GM18861 (cell line): ENCODE measurements around the gene FBXO31.

Experiments used
- ATAC-seq: cut with Tn5 transposase; IDR thresholded peaks from one replicate; pipeline ENCODE4 v1.9.1; 2021; ENCODE audit not compliant: unreplicated experiment

Gene FBXO31

DNA sequence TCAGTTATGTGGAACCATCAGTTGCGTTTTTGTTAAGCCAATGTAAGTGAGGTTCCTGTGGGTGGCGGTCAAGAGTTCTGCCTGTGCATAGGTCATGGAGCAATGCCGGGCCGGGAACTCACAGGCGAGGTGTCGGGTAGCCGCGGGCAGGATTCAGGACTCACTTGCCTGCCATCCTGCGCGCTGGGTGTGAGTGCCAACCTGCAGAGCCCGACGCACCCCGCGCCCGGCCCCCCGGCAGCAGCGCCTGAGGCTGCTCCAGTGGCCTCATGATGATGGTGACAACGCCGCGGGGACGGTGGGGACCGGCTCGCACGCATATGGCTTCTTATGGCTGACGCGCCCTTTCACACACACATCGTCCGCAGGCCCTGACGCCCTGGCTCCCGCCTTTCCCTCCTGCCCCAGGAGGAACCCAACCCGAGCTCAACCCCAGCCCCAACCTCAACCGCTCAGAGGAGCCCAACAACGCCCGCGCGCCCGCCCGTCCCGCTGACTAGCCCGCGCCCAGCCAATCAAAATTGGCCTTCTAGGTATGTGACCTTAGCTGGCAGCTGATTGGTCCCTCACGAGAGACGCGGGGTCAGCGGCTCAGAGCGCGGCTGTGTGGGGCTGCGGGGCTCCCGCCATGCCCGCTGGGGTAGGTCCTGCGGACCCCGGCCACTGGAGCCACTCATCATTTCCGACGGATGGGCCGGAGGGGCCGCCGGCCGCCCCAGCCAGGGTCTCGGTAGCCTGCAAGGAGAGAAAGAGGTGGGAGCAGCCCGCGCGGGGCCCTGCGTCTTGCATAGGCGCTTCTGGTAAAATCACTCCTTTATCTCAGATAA, 66.4 kb downstream of the FBXO31 start, which contains the start of gene C16orf95:
TSS of gene C16orf95 (minus strand) at position 470 of the 827 bp plus-strand sequence. CDS start at position 320, 150 bp downstream.
- ATAC-seq = peak; percentile 89

DNA sequence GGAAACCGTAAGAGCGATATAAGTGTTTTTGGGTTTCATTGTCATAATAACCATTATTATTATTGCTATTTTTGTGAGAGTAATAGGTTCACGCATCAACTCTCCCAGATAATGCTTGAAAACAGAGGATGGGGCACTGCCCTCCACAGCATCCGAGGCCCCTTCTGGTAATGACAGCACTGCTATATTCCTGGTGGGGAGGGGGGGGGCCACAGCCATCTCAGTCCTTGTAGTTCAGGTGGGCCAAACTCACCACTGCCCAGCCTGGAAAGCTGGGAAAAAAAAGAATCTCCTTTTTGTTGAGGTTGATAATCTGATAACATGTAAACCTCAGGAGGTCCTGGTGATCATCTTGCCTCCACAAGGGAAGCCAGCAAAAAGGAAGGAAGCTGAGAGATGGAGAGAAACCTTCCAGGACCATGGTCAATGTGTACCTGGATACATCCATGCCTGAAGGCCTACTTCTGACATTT, 67.1 kb downstream of the FBXO31 start:
- ATAC-seq = no peak

DNA sequence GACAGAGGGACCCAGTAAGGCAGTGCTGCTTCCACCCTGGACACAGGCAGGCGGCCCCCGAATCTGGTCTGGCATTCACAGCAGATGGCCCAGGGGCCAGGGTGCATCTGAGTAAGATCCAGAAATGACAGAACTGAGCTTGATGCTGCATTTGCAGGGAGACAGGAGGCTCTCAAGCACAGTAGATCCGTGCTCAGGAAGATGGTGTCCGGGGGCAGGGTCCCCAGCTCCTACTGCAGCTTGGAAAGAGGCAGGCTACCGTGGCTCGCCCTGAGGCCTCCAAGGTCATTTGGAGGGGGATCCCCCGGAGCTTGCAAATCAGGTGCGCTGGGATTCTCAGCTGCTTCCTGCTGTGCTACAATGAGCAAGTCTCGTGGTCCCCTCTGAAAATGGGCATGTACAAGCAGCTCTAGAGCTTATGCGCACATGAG, 68.6 kb downstream of the FBXO31 start:
- ATAC-seq = no peak

DNA sequence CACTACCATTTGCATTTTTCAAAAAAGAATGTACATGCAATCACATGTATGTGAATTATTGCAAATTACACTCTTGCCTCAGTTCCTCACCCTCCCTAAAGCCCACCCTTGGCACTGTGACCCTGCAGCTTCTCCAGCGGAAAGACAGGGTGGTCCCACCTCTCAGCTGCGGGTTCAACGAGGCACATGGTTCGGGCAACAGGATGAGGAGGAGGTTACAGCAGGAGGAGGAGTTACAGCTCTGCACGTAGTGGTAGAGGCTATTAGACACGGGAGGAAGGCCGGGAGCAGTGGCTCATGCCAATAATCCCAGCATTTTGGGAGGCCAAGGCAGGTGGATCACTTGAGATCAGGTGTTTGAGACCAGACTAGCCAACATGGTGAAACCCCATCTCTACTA, 71.6 kb downstream of the FBXO31 start:
- ATAC-seq = no peak

DNA sequence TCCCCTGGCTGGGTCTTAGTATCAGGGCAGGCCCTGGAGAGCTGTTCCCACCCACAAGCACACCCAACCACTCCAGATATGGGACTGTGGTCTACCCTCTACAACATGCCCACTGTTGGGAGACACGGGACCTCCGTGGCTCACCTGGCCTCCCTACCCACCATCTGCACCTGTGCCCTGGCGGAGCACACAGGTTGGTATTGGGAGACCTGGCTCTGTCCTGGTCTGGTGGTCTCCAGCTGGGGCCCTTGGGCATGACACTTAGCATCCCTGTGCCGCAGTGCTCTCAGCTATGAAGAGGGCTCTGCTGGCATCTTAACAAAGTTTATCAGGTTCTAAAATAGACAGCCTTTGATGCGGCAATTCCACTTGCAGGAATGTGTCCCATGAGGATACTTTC, 72.2 kb downstream of the FBXO31 start:
- ATAC-seq = no peak

DNA sequence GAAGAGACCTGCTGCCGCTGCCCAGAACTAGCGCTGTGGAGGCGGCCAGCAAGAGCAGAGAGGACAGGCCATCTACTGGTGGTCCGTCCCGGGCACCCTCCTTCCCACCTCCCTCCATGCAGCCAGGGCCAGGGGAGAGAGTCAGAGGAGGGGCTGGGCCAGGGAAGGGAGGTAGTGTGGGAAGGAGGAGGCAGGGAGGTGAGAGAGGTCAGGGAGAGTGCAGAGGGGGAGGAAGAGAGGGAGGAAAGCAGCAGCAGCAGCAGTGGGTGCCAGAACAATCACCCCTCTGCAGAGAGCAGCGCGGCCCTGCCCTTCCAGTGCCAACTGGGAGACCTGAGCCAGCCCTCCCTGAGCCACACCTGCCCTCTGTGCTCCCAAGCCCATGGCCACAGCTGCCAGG, 73.0 kb downstream of the FBXO31 start:
- no peak for ATAC-seq

DNA sequence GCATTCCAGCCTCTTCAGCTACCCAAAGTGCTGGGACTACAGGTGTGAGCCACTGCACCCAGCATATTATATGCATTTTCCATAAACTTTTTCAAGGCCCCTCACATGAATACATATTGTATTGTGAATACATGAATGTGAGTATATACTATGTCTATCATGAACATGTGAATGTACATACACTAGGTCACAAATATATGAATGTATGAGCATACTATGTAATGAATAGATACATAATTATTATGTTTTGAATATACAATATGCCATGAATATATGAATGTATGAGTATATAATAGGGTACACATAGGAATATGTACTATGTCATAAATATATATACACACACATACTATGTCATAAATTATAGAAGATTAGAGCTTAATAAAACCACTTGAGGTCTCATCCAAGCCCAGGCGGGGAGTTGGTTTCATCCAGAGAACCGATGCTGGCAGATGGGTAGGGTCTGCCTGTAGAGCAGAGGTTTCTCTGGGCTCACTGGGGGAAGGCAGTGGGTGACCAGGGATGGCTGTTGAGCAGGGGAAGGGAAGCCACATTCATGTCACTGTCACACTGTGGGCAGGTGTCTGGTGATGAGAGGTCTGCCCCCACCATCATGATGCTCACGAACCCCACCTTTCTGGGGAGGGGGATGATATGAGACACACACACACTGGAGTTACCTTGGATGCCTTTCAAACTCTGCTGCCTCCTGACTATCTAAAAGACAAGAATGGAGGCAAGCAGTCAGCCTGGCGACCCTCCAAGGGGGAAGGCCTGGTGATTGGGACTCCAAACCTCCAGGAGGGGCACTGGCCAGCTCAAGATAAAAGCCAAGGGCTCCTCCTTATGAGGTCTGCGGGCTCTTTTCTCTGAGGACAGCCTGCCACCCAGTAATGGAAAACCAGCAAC, 73.7 kb downstream of the FBXO31 start:
- no peak for ATAC-seq

DNA sequence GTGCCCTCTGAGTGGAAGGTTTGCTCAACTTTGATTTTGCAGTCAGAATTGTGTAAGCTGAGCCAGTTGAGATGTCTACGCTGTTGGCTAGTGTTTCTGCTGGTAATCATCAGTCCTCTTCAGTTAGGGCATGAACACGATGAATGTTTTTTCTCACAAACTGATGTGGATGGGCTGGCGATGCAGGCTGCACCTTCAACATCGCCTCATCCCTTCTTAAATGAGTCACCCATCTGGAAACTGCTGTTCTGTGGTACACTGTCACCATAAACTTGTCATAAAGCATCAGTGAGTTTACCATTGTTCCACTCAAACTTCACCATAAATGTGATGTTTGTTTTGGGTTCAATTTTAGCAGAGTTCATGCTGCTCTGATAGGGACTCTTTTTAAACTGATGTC, 74.8 kb downstream of the FBXO31 start:
- no peak for ATAC-seq

DNA sequence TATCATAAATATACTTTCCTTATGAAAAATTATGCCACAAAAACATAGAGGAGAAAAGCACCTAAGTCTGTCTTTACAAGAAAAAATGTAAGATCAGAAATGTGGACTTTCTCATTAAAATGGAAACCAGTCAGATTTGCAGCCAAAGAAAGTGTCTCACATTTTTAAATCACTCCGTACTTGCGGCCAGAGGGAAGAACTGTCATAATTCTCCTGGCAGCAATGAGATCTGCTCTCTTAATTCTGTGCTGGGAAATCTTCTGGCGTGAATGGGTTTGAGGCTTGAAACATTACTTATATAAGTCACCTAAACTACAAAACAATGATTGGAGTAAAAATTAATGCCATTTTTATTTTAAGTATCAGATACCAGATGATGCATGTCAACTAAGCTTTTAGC, 77.1 kb downstream of the FBXO31 start:
- no peak for ATAC-seq

DNA sequence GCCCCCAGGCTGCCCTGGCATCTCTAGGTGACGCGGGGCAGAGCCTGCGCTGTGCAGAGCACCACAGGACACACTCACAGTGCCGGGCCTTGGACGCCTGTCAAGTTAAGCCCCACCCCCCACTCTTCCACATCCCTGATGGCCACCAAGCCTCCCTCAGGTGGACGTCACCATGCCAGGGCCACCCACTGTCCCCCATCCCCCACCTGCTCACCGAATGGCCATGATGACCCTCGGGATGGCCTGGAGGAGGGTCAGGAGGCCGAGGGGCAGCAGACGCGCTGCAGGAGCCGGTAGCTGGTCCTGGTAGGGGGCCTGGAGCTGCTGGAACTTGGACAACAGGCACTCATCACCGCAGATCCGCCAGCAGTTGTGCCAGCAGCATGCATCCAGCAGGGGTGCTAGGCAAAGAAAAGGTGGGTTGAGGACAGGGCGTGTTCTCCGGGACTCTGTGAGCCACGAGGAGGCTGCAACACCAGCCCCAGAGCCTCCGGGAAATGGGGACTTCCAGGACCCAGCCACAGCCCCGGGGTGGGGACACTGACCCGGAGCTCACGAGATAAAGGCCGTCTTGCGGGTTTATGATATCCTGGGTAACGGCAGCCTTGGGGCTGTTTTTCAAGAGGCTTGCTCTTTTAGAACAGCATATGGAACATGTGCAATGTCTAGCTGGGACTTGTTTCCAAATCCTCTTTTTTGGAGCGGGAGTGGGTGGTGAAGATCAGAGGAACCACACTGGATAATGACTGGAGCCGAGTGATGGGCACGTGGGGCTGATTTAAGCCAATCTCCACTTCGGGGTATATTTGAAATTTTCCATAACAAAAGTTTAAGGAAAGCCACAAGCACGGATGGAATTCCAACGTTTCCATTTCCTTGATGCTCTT, 77.8 kb downstream of the FBXO31 start:
- no peak for ATAC-seq

DNA sequence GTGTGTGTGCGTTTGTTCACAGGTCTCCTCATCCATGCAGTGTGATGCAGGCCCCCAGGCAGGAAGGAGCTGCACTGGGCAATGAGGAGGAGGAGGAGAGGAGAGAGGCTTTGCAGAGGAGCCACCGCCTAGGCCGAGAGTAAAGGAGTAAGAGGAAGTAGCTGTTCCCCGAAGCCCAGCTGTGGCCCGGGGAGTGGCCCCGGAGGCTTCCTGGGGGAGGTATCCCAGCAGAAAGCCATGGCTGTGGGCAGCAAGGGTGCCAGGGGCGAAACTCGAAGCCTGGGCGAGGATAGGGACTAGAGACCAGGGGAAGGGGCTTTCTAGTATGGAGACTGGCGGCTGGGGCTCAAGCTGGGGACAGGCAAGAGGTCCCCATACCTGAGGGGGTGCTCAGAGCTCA, 78.6 kb downstream of the FBXO31 start:
- no peak for ATAC-seq

DNA sequence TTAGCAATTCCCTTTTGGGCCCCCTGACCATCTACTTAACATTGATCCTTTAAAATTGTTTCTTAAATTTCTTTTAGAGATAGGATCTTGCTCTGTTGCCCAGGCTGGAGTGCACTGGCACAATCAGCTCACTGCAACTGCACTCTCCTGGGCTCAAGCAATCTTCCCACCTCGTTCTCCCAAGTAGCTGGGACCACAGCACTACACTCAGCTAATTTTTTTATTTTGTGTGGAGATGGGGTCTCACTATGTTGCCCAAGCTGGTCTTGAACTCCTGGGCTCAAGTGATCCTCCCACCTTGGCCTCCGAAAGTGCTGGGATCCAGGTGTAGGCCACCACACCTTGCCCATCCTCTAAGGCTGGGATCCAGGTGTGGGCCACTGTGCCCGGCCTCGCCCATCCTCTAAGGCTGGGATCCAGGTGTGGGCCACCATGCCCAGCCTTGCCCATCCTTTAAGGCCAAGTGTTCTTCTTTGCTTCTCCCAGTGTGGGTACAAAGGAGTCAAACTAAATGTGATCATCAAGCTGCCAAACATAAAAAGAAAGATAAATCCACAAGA, 79.5 kb downstream of the FBXO31 start:
- ATAC-seq = no peak

DNA sequence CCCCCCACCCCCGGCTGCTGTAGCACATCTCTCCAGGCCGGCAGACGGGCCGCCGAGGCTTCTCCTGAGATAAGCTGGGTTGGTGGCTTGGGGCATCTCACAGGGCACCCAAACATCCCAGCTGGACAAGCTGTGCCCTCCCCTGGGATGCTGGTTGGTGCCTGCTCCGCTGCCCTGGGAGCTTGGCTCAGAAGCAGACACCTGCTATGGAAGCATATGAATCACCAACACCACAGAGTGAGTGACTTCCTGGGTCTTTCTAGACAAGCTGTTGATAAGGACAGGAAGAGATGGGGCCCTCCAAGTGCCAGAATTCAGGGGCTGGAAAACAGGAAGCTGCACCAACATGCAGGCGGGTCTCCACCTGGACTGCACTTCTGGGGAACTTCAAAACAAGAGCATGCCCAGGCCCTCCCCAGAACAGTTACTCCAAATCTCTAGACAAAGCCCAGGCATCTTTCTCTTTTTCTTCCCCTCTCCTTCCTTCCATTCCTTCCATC, 80.1 kb downstream of the FBXO31 start:
- no peak for ATAC-seq

DNA sequence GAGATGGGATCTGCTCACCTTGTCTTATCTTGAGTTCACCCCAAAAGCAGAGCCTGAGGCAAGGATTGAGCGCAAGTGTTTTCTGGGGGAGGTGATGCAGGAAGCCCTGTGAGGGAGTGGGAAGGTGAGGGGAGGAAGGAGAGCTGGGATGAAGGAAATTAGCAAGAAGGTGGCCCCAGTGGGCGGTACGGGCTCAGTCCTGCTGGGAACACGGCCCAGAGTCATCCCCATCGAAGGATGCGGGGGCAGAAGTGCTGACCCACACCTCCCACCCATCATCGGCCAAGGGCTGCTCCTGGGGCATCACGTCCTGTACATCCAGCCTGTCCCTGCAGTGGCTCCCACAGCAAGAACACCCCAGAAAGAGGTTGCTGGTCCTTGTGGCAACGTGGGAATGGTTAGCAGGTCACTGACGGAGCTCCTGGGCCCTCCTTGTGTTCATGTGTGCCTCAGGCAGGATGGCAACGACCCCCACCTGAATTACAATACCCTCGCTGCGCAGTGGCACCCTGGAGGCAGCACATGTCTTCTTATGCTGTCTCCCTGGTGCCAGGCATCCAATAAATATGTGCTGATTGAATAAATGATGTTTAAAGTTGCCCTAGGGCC, 84.6 kb downstream of the FBXO31 start:
- ATAC-seq = no peak

DNA sequence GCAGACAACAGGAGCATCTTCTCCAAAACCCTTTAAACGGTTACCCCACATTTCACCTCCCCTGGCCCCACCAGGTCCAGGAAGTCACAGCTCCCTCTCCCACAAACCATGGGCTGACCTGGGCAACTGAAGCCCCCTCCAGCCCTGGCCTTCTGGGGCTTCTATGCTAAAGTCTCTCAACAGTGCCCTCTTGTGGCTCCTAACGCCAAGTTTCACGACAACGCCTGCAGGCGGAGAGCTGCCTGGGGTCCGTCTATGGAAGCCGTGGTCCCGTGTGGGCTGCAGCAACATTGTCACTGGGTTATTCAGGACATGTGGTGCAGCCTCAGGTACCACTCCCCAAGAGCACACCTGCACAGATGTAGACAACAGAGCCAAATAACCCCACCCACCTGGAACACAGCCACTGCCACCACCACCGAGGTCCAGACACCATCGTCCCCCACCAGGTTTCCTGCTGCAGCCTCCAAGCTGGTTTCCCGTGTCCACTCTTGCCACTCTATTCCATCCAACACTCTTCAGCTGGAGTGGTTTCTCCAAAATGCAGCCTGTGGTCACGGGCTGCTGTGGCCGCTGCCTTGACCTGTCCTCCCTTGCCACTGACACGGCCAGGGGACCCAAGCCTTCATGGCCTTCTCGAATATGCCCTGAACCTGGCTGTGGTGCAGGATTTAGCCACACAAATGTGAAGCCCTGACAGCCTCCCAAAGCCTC, 85.5 kb downstream of the FBXO31 start:
- ATAC-seq = no peak

DNA sequence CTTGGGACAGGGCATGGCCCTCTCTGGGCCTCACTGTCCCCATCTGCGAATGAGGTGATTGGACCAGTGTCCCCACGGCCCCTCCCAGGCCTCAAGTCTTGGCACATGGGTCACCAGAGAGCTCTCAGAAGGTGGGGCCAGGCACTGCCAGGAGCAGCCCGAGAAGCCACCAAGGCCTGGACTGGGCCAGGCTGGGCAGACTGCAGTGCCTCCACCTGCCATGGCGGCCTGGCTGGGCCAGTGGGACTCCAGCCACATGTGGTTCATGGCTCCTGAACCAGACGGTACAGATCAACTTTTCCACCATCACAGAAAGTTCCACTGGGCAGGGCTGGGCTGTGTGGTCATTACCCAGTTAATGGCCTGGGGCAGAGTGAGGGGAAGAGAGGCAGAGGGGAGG, 86.2 kb downstream of the FBXO31 start:
- ATAC-seq = no peak

DNA sequence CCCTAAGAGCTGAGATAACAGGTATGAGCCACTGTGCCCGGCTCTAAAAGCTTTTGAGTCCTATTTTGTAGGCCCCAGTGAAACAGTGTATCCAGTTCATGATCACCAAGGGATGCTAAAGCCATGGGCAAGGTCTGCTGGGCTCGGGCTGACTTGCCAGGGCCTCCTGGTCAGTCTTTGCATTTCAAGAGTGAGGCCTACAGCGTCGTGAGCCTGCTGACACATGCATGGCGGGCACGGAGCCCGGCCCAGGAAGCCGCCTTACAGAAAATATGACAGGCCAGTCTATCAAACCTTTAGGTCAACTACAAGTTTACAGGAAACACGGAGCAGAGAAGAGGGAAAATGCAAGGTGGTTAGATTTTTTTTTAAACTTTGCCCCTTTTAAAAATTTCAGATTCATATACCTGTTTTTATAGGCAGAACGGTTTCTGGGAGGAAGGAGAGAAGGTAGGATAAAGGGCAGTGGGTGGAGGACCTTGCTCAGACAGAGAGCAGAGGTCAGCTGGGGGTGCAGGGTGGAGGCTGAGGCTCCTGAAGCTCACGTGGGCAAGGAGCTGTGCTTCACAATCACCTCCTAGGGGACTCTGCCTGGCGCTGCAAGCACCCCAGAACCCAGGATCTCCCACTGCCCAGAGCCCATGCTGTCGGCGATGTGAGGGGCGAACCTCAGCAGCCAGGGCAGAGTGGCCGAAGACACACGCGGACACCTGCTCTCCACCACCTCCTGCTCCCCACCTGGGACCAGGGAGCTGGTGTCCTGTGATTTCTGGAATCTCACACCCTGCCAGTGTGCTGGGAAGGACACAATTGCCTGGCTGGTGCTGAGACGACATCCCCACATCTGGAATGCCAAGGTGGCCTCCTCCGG, 87.7 kb downstream of the FBXO31 start:
- no peak for ATAC-seq

DNA sequence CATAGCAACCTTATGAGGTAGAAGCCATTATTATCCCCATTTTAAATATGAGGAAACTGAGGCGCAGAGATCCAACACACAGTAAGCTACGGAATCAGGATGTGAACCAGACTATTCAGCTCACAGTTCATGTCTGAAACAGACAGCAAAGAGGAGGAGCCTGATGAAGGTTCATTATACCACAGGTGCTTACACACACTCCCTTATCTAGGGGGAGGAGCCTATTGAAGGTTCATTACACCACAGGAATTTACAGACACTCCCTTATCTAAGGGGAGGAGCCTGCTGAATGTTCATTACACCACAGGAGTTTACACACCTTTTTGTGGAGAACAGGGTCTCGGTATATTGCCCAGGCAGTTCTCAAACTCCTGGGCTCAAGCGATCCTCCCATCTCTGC, 88.3 kb downstream of the FBXO31 start:
- ATAC-seq = no peak
